SU-DHL-6 (cell line): ENCODE data around the gene CFAP100.

Experiments used
- H2AFZ ChIP-seq: fragments of 200-600 bp; sonication (generic); 2 replicates; pipeline ENCODE4 v1.6.1; 2014; ENCODE audit warnings: low read depth, mild to moderate bottlenecking, moderate library complexity, mixed read lengths, antibody characterized with exemption, low read length; ENCODE audit not compliant: severe bottlenecking
- H3F3A ChIP-seq: fragments of 200-600 bp; shearing (Covaris generic); 2 replicates; pipeline ENCODE4 v1.6.0; 2016; ENCODE audit warnings: antibody characterized with exemption, mild to moderate bottlenecking; ENCODE audit not compliant: insufficient read depth
- H3K27ac ChIP-seq: fragments of 200-600 bp; sonication (generic); 2 replicates; pipeline ENCODE4 v1.5.1; 2016; ENCODE audit warnings: low read depth, mild to moderate bottlenecking, low read length, moderate library complexity, mixed read lengths
- H3K27me3 ChIP-seq: fragments of 200-600 bp; sonication (generic), shearing (Covaris generic); 2 replicates; pipeline ENCODE4 v1.6.0; 2014; ENCODE audit warnings: mild to moderate bottlenecking, low read length
- H3K36me3 ChIP-seq: fragments of 200-600 bp; sonication (generic); 2 replicates; pipeline ENCODE4 v1.6.1; 2014; ENCODE audit warnings: mild to moderate bottlenecking, low read length, mixed read lengths
- H3K4me2 ChIP-seq: fragments of 300-600, 200-600 bp; shearing (Covaris generic), sonication (generic); 2 replicates; pipeline ENCODE4 v1.6.0; 2014; ENCODE audit warnings: low read length, low read depth, mild to moderate bottlenecking; ENCODE audit not compliant: poor library complexity, severe bottlenecking
- H3K4me3 ChIP-seq: fragments of 200-600 bp; sonication (generic); 2 replicates; pipeline ENCODE4 v1.5.1; 2014; ENCODE audit warnings: antibody characterized with exemption, low read length, mild to moderate bottlenecking, mixed read lengths; ENCODE audit not compliant: insufficient read depth, poor library complexity, severe bottlenecking
- H3K79me2 ChIP-seq: fragments of 200-600 bp; sonication (generic); 2 replicates; pipeline ENCODE4 v1.6.1; 2014; ENCODE audit warnings: mild to moderate bottlenecking, low read length, moderate library complexity; ENCODE audit not compliant: insufficient read depth
- H3K9ac ChIP-seq: fragments of 200-600 bp; sonication (generic); 2 replicates; pipeline ENCODE4 v1.7.0; 2014; ENCODE audit warnings: mild to moderate bottlenecking, low read length
- H3K9me2 ChIP-seq: fragments of 200-600 bp; sonication (generic); replicated peaks from 2 replicates; pipeline ENCODE4 v1.6.1; 2014; ENCODE audit warnings: low read length; ENCODE audit not compliant: insufficient read depth
- H3K9me3 ChIP-seq: fragments of 200-600 bp; sonication (generic); 2 replicates; pipeline ENCODE4 v1.6.1; 2014; ENCODE audit warnings: low read length, mixed read lengths; ENCODE audit not compliant: insufficient read depth
- H4K20me1 ChIP-seq: fragments of 200-600 bp; sonication (generic); 2 replicates; pipeline ENCODE4 v1.6.1; 2014; ENCODE audit warnings: low read depth, mild to moderate bottlenecking, antibody characterized with exemption, low read length, moderate library complexity, mixed read lengths
- CTCF ChIP-seq: fragments of 200-600 bp; sonication (generic); IDR thresholded peaks from one replicate; pipeline ENCODE4 v1.5.1; 2017; ENCODE audit warnings: antibody characterized with exemption, mild to moderate bottlenecking, low read length, moderate library complexity; ENCODE audit not compliant: insufficient read depth, poor library complexity, severe bottlenecking
- EZH2phosphoT487 ChIP-seq: fragments of 200-600 bp; sonication (generic), shearing (Covaris generic); conservative IDR thresholded peaks from 2 replicates; pipeline ENCODE4 v1.6.1; 2018; ENCODE audit warnings: mild to moderate bottlenecking, antibody characterized with exemption, low read length, moderate library complexity, mixed read lengths

The CFAP100 gene

GRCh38 chr3:126459763-126460127 is 65.0 kb downstream of the CFAP100 start:
- no peak overlapping the region for H3K9ac ChIP-seq
- 0 out of 2 replicates have a peak, but pooled peaks cover 3% of the 10 kb centered on the region for H3K36me3 ChIP-seq
- H4K20me1 ChIP-seq, result no peaks in the 10 kb centered on the region; the same call in 1 of the 2 replicates

GRCh38 chr3:126460381-126460780 is 65.7 kb downstream of the CFAP100 start:
- Histone ChIP-seq H3K9ac (no peak overlapping the region), H3K79me2 (no peaks in the 10 kb centered on the region; the same call in 1 of the 2 replicates), H3K4me3 (no peak overlapping the region), H4K20me1 (no peaks in the 10 kb centered on the region; the same call in 1 of the 2 replicates), H3K27ac (no peak overlapping the region), H3K4me2 (no peak overlapping the region), H3K36me3 (0 out of 2 replicates have a peak, but pooled peaks cover 3% of the 10 kb centered on the region), H3F3A (no peaks in the 10 kb centered on the region), H2AFZ (no peak overlapping the region), H3K9me2 (no peaks in the 10 kb centered on the region), H3K9me3 (no peaks in the 10 kb centered on the region), H3K27me3 (no peaks in the 10 kb centered on the region)
- no peak for TF ChIP-seq EZH2phosphoT487

More at GRCh38 chr3:126459763-126460127, 65.0 kb downstream of the CFAP100 start:
- no peaks in the 10 kb centered on the region for H3K9me2 ChIP-seq
- no peak overlapping the region for H3K4me3 ChIP-seq
- H3K4me2 ChIP-seq, result no peak overlapping the region
- H3K27ac ChIP-seq, result no peak overlapping the region
- no peaks in the 10 kb centered on the region for H3K9me3 ChIP-seq
- no peaks in the 10 kb centered on the region for H3F3A ChIP-seq
- H2AFZ ChIP-seq, result no peak overlapping the region
- TF ChIP-seq EZH2phosphoT487 (no peak), CTCF (no peak)
- H3K79me2 ChIP-seq, result no peaks in the 10 kb centered on the region; the same call in 1 of the 2 replicates
- H3K27me3 ChIP-seq, result no peaks in the 10 kb centered on the region

GRCh38 chr3:126461450-126462070 is 66.9 kb downstream of the CFAP100 start:
- Histone ChIP-seq H3K79me2 (no peaks in the 10 kb centered on the region), H3K9ac (no peak overlapping the region), H3K36me3 (peaks cover 3% of the 10 kb centered on the region; the same call in 1 of the 2 replicates), H3K4me2 (no peak overlapping the region), H4K20me1 (no peaks in the 10 kb centered on the region; the same call in 1 of the 2 replicates), H3K27me3 (no peaks in the 10 kb centered on the region), H3K27ac (no peak overlapping the region), H2AFZ (no peak overlapping the region), H3K9me2 (no peaks in the 10 kb centered on the region), H3F3A (no peaks in the 10 kb centered on the region), H3K4me3 (no peak overlapping the region), H3K9me3 (no peaks in the 10 kb centered on the region)
- no peak for TF ChIP-seq CTCF
- TF ChIP-seq EZH2phosphoT487, result no peak

- H3K79me2 ChIP-seq, result no peaks in the 10 kb centered on the region
- no peak overlapping the region for H2AFZ ChIP-seq
- no peaks in the 10 kb centered on the region for H3K9me3 ChIP-seq
- H3K27me3 ChIP-seq, result no peaks in the 10 kb centered on the region
- H3F3A ChIP-seq, result no peaks in the 10 kb centered on the region
- H3K4me2 ChIP-seq, result no peak overlapping the region
- TF ChIP-seq EZH2phosphoT487, result no peak
- TF ChIP-seq CTCF, result no peak
- H4K20me1 ChIP-seq, result no peaks in the 10 kb centered on the region; the same call in 1 of the 2 replicates
- H3K4me3 ChIP-seq, result no peak overlapping the region
- no peak overlapping the region for H3K27ac ChIP-seq
- H3K36me3 ChIP-seq, result peaks cover 3% of the 10 kb centered on the region; the same call in 1 of the 2 replicates
- no peak overlapping the region for H3K9ac ChIP-seq
- H3K9me2 ChIP-seq, result no peaks in the 10 kb centered on the region
These were observed 68.8 kb downstream of the CFAP100 start for GRCh38 chr3:126463521-126463920.
